Trophoblast cell (in vitro differentiated cells and primary cell): ENCODE measurements around the gene PTH1R.
A peak's percentile ranks its signal among the peaks of the same experiment; 100 is the strongest.

Experiments
- DNase-seq, 2 donors: peaks; one replicate each; pipeline ENCODE4 v3.0.0-alpha.2; 2016
- H2AFZ ChIP-seq: 2 replicates; pipeline ENCODE4 v1.6.1; 2013; ENCODE audit warnings: low read length, moderate library complexity, mild to moderate bottlenecking; ENCODE audit not compliant: insufficient read depth, poor library complexity
- H2AK5ac ChIP-seq: 2 replicates; pipeline ENCODE4 v1.6.1; 2013; ENCODE audit warnings: mild to moderate bottlenecking, low read length
- H2BK120ac ChIP-seq: 2 replicates; pipeline ENCODE4 v1.6.1; 2013; ENCODE audit warnings: low read length, mild to moderate bottlenecking, moderate library complexity; ENCODE audit not compliant: insufficient read depth, poor library complexity
- H2BK12ac ChIP-seq: 2 replicates; pipeline ENCODE4 v1.6.1; 2013; ENCODE audit warnings: mild to moderate bottlenecking, low read length, moderate library complexity
- H2BK5ac ChIP-seq: 2 replicates; pipeline ENCODE4 v1.6.1; 2013; ENCODE audit warnings: low read length, low read depth, moderate library complexity, mild to moderate bottlenecking; ENCODE audit not compliant: poor library complexity
- H3K14ac ChIP-seq: 2 replicates; pipeline ENCODE4 v1.6.1; 2013; ENCODE audit warnings: mild to moderate bottlenecking, low read length
- H3K18ac ChIP-seq: 2 replicates; pipeline ENCODE4 v1.6.1; 2013; ENCODE audit warnings: mild to moderate bottlenecking, low read length
- H3K23ac ChIP-seq: 2 replicates; pipeline ENCODE4 v1.6.1; 2013; ENCODE audit warnings: low read length
- H3K27ac ChIP-seq: 2 replicates; pipeline ENCODE4 v1.5.1; 2013; ENCODE audit warnings: low read depth, mild to moderate bottlenecking, inconsistent platforms, low read length, moderate library complexity
- H3K27me3 ChIP-seq: 2 replicates; pipeline ENCODE4 v1.6.1; 2013; ENCODE audit warnings: inconsistent platforms, mild to moderate bottlenecking, low read length, moderate library complexity; ENCODE audit not compliant: insufficient read depth
- H3K36me3 ChIP-seq, 2 experiments: 1 replicate in 1 of 2; 2 replicates in 1 of 2; pipeline ENCODE4 v1.6.1; 2013; ENCODE audit warnings: low read length in 2 of 2, mild to moderate bottlenecking in 2 of 2, moderate library complexity in 1 of 2; ENCODE audit not compliant: insufficient read depth in 2 of 2, control insufficient read depth in 1 of 2
- H3K4ac ChIP-seq: 2 replicates; pipeline ENCODE4 v1.6.1; 2013; ENCODE audit warnings: low read depth, mild to moderate bottlenecking, low read length, moderate library complexity
- H3K4me1 ChIP-seq, 2 experiments: 1 replicate in 1 of 2; 2 replicates in 1 of 2; pipeline ENCODE4 v1.6.1; 2013; ENCODE audit warnings: low read length in 2 of 2, mild to moderate bottlenecking in 2 of 2, moderate library complexity in 1 of 2; ENCODE audit not compliant: insufficient read depth in 2 of 2, control insufficient read depth in 1 of 2
- H3K4me2 ChIP-seq: 2 replicates; pipeline ENCODE4 v1.6.1; 2013; ENCODE audit warnings: inconsistent platforms, mild to moderate bottlenecking, low read length, moderate library complexity
- H3K4me3 ChIP-seq: 2 replicates; pipeline ENCODE4 v1.5.1; 2013; ENCODE audit warnings: mild to moderate bottlenecking, low read depth, low read length, inconsistent platforms
- H3K79me1 ChIP-seq: one replicate; pipeline ENCODE4 v1.6.1; 2013; ENCODE audit warnings: low read length
- H3K79me2 ChIP-seq: 2 replicates; pipeline ENCODE4 v1.6.1; 2013; ENCODE audit warnings: low read length, mild to moderate bottlenecking; ENCODE audit not compliant: control insufficient read depth, insufficient read depth, poor library complexity
- H3K9ac ChIP-seq: 2 replicates; pipeline ENCODE4 v1.6.1; 2013; ENCODE audit warnings: mild to moderate bottlenecking, low read length
- H3K9me3 ChIP-seq: 2 replicates; pipeline ENCODE4 v1.6.1; 2013; ENCODE audit warnings: low read depth, mild to moderate bottlenecking, control low read depth, inconsistent platforms, low read length; ENCODE audit not compliant: insufficient read depth
- H4K12ac ChIP-seq: 2 replicates; pipeline ENCODE4 v1.6.1; 2013; ENCODE audit warnings: low read depth, mild to moderate bottlenecking, low read length, moderate library complexity
- H4K8ac ChIP-seq: 2 replicates; pipeline ENCODE4 v1.6.1; 2013; ENCODE audit warnings: low read depth, mild to moderate bottlenecking, low read length, moderate library complexity
- H4K91ac ChIP-seq: one replicate; pipeline ENCODE4 v1.6.1; 2013; ENCODE audit warnings: low read depth, mild to moderate bottlenecking, low read length, moderate library complexity
- WGBS: extraction: QIAGEN DNeasy Blood & Tissue Kit; methylation state at CpG from one replicate; pipeline ENCODE4 v1.1.7; 2013; ENCODE audit warnings: missing lambda C conversion rate; ENCODE audit not compliant: insufficient read length, insufficient coverage; ENCODE audit errors: extremely low coverage; 5-methylcytosine and 5-hydroxymethylcytosine counted together

PTH1R gene

GRCh38 chr3:46926039-46926438, 48.5 kb downstream of the PTH1R start:
- Histone ChIP-seq H2BK120ac (no peak overlapping the region), H3K36me3 (peaks cover 50 to 55% of the 10 kb centered on the region in 2 experiments), H3K9me3 (no peaks in the 10 kb centered on the region), H3K79me2 (no peaks in the 10 kb centered on the region), H4K12ac (no peak overlapping the region), H3K4ac (no peak overlapping the region), H3K18ac (no peak overlapping the region), H2AK5ac (no peak overlapping the region), H2BK5ac (no peak overlapping the region), H4K91ac (no peak overlapping the region), H2BK12ac (no peak overlapping the region), H2AFZ (no peak overlapping the region), H3K4me2 (no peak overlapping the region), H3K27ac (no peak overlapping the region), H3K23ac (no peak overlapping the region), H3K27me3 (no peaks in the 10 kb centered on the region), H3K79me1 (no peaks in the 10 kb centered on the region), H4K8ac (no peak overlapping the region), H3K9ac (no peak overlapping the region), H3K4me1 (peaks cover 9% of the 10 kb centered on the region in 2 experiments), H3K14ac (no peak overlapping the region), H3K4me3 (no peak overlapping the region)
- WGBS, result no CpG with 5 or more reads among the region's 6 CpGs
- no peak for DNase-seq

DNA sequence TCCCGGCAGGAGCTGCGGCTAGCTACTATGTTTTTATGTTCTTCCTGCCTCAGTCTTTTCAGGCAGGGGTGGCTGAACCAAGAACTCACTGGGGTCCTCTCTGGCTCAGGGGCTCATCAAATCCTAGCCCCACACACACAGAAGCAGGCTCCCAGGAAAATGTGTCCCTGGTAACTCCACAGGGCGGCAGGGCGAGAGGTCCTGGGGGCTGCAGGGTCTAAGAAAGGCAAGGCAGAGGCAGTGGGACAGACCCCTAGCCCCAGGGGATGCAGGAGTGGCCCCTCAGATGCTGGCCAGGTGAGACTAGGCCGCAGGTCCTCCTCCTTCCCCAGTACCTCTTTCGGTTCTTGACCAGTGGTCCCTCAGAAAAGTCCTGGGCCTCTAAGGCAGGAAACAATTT, 48.9 kb downstream of the PTH1R start:
- no peak overlapping the region for H3K23ac ChIP-seq
- no CpG with 5 or more reads among the region's 6 CpGs for WGBS

GRCh38 chr3:46926871-46927717, 49.6 kb downstream of the PTH1R start:
- Histone ChIP-seq H2BK5ac (no peak overlapping the region), H3K4ac (no peak overlapping the region), H3K4me1 (peaks cover 15 to 16% of the 10 kb centered on the region in 2 experiments), H3K9ac (no peak overlapping the region), H3K27me3 (no peaks in the 10 kb centered on the region), H3K79me1 (no peaks in the 10 kb centered on the region), H3K79me2 (no peaks in the 10 kb centered on the region), H3K36me3 (peaks cover 40 to 46% of the 10 kb centered on the region in 2 experiments), H3K4me2 (no peak overlapping the region), H2AK5ac (no peak overlapping the region), H2BK12ac (no peak overlapping the region), H2AFZ (no peak overlapping the region), H3K27ac (no peak overlapping the region), H4K91ac (no peak overlapping the region), H3K4me3 (no peak overlapping the region), H3K9me3 (no peaks in the 10 kb centered on the region), H3K18ac (no peak overlapping the region), H3K23ac (no peak overlapping the region), H2BK120ac (no peak overlapping the region), H4K8ac (no peak overlapping the region), H4K12ac (no peak overlapping the region), H3K14ac (no peak overlapping the region)
- no CpG with 5 or more reads among the region's 15 CpGs for WGBS
- DNase-seq, result no peak

More for the DNA sequence above, 48.9 kb downstream of the PTH1R start:
- H3K4ac ChIP-seq, result no peak overlapping the region
- no peaks in the 10 kb centered on the region for H3K79me1 ChIP-seq
- H2BK5ac ChIP-seq, result no peak overlapping the region
- H3K9ac ChIP-seq, result no peak overlapping the region
- DNase-seq, result no peak
- H3K4me2 ChIP-seq, result no peak overlapping the region
- peaks cover 46 to 51% of the 10 kb centered on the region in 2 experiments for H3K36me3 ChIP-seq
- H3K27ac ChIP-seq, result no peak overlapping the region
- H3K9me3 ChIP-seq, result no peaks in the 10 kb centered on the region
- H2AK5ac ChIP-seq, result no peak overlapping the region
- H2BK120ac ChIP-seq, result no peak overlapping the region
- no peak overlapping the region for H4K12ac ChIP-seq
- H2AFZ ChIP-seq, result no peak overlapping the region
- H3K79me2 ChIP-seq, result no peaks in the 10 kb centered on the region
- H3K4me3 ChIP-seq, result no peak overlapping the region
- H3K18ac ChIP-seq, result no peak overlapping the region
- H3K14ac ChIP-seq, result no peak overlapping the region
- H2BK12ac ChIP-seq, result no peak overlapping the region
- H4K8ac ChIP-seq, result no peak overlapping the region
- no peaks in the 10 kb centered on the region for H3K27me3 ChIP-seq
- H4K91ac ChIP-seq, result no peak overlapping the region
- H3K4me1 ChIP-seq, result peaks cover 13% of the 10 kb centered on the region in 2 experiments

GRCh38 chr3:46927718-46928073, 50.2 kb downstream of the PTH1R start:
- H2BK120ac ChIP-seq, result no peak overlapping the region
- WGBS, result no CpG with 5 or more reads among the region's 6 CpGs
- H3K14ac ChIP-seq, result no peak overlapping the region
- peaks cover 20 to 21% of the 10 kb centered on the region in 2 experiments for H3K4me1 ChIP-seq
- no peaks in the 10 kb centered on the region for H3K79me1 ChIP-seq
- no peak overlapping the region for H2BK12ac ChIP-seq
- H2AK5ac ChIP-seq, result no peak overlapping the region
- peaks cover 34 to 40% of the 10 kb centered on the region in 2 experiments for H3K36me3 ChIP-seq
- H2AFZ ChIP-seq, result no peak overlapping the region
- H2BK5ac ChIP-seq, result no peak overlapping the region
- no peaks in the 10 kb centered on the region for H3K27me3 ChIP-seq
- no peaks in the 10 kb centered on the region for H3K79me2 ChIP-seq
- no peak overlapping the region for H4K12ac ChIP-seq
- H3K23ac ChIP-seq, result no peak overlapping the region
- H3K27ac ChIP-seq, result no peak overlapping the region
- H3K9me3 ChIP-seq, result no peaks in the 10 kb centered on the region
- H3K4me2 ChIP-seq, result no peak overlapping the region
- no peak overlapping the region for H3K9ac ChIP-seq
- H3K18ac ChIP-seq, result no peak overlapping the region
- no peak overlapping the region for H3K4me3 ChIP-seq
- peak overlapping the region; percentile 17 for H3K4ac ChIP-seq
- no peak for DNase-seq
- H4K8ac ChIP-seq, result no peak overlapping the region
- H4K91ac ChIP-seq, result no peak overlapping the region
